Astrocyte of the cerebellum (primary cell): Measurements from ENCODE around the gene ZFP3.
"Not testable (repeated sequence)": the region's sequence is repeated elsewhere in the genome, so short reads cannot be mapped to it uniquely, and the experiment has no call there.

Experiments used
- DNase-seq: peaks from one replicate; pipeline ENCODE4 v3.0.0-alpha.2; 2011; ENCODE audit warnings: low read depth
- H3K4me3 ChIP-seq: 2 replicates; pipeline ENCODE4 v1.5.1; 2011; ENCODE audit warnings: mild to moderate bottlenecking, low read depth, low read length, moderate library complexity
- in situ Hi-C: cut with HindIII; loops from 2 replicates; pipeline ENCODE4 v1.10.0; 2017; ENCODE audit warnings: low sequenced_read_pairs
- TF ChIP-seq, protein P1 (sequence below): IDR thresholded peaks from 2 replicates; pipeline ENCODE4 v1.5.1; 2012; ENCODE audit warnings: low read length, low read depth, moderate library complexity, mild to moderate bottlenecking; ENCODE audit errors: missing control alignments

Gene ZFP3

DNA sequence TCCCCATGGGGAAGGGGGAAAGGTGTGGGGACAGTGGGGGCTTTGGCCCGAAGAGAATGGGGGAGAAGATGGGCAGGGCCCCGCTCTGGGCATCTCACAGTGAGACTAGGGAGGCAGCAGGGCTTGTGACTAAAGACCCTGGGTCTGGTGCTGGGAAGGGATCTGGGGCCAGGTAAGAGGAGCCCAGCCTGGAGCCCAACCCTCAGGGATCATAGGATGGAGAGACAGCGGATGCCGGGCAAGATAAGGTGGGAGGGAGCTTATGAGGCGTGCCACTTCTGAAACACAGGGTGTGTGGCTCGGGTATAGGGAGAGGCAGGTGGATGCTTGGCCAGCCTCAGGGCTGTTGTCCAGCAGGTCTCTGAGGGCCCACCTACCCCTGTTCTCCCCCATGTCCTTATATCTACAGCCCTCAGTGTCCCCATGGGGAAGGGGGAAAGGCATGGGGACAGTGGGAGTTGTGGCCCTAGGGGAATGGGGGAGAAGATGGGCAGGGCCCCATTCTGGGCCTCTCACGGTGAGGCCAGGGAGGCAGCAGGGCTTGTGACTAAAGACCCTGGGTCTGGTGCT is 53.0 kb downstream of the ZFP3 start:
- no peak overlapping the region for H3K4me3 ChIP-seq
- DNase-seq, result no peak
- in situ Hi-C loops, result no loop called here
- TF ChIP-seq, protein P1, sequence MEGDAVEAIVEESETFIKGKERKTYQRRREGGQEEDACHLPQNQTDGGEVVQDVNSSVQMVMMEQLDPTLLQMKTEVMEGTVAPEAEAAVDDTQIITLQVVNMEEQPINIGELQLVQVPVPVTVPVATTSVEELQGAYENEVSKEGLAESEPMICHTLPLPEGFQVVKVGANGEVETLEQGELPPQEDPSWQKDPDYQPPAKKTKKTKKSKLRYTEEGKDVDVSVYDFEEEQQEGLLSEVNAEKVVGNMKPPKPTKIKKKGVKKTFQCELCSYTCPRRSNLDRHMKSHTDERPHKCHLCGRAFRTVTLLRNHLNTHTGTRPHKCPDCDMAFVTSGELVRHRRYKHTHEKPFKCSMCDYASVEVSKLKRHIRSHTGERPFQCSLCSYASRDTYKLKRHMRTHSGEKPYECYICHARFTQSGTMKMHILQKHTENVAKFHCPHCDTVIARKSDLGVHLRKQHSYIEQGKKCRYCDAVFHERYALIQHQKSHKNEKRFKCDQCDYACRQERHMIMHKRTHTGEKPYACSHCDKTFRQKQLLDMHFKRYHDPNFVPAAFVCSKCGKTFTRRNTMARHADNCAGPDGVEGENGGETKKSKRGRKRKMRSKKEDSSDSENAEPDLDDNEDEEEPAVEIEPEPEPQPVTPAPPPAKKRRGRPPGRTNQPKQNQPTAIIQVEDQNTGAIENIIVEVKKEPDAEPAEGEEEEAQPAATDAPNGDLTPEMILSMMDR, result no peak

DNA sequence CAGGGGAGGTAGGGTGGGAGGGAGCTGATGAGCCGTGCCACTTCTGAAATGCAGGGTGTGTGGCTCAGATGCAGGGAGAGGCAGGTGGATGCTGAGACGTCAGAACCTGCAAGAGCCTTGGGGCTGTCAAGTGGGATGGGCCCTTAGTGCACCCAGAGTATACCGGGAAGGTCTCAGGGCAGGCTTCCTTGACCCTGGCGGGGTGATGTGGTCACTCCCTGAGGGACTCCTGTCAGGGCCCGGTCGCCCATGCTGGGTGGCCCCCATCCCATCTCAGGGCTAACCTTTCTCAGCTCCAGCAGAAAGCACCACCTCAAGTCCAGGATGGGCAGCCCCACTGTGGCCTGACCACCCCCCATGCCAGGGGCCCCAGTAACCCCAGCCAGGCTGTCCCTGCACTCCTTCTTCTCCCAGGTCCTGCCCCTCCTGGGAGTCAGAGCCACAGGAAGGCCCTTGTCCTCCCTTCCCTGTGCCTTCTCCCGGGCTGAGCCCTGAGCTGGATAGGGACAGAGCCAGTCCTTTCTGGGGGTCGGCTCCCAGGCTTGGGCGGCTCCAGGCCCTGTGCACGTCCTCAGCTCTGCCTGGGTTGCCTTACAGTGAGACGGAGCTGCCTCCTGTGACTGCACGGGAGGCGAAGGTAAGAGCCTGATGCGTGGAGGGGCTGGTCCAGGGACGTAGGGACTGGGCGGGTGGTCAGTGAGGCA is 53.7 kb downstream of the ZFP3 start:
- in situ Hi-C loops, H3K4me3 ChIP-seq, DNase-seq: not testable (repeated sequence)

DNA sequence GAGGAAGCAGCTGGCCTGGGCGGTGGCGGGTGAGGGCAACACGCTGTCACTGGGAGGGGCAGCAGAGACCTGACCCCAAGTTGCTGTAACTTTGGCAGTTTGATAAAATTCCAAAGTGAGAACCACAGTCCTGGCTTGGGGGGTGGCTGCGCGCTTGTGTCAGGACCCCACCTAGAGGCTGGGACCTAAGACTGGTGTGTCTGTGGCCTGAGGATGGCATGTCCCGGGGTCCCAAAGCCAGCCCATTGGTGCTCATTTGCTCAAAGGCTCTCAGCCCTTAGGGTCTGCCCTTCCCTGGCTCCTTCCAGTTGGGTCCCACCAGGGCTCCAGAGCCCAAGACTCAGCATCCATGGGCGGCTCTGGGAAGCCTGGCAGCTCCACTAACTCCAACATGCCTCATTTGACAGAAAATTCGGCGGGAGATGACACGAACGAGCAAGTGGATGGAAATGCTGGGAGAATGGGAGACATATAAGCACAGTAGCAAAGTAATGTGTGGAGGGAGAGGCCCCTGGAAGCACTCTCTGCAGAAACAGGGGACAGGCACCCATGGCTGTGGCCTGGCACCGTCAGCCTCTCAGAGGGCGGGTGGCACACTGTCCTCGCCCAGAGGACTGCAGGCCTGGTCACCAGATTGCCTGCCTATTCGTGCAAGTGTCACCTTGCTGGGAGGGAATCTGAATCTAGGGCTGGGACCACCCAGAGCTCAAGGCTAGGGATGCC is 54.4 kb downstream of the ZFP3 start:
- DNase-seq, H3K4me3 ChIP-seq, in situ Hi-C loops: not testable (repeated sequence)

DNA sequence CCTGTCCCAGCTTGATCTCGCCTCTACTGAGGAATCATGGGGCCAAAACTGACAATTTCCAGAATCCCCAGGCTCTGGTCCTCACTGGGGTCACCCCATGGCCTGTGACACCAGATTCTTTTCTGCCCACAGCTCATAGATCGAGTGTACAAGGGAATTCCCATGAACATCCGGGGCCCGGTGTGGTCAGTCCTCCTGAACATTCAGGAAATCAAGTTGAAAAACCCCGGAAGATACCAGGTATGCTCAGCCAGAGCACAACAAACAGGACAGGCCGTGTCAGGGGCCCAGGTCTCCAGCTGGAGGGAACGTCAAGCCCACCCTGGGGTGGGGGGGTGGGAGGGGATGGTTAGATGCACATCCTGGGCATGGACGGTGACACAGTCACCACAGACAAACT is 55.0 kb downstream of the ZFP3 start:
- TF ChIP-seq, protein P1, result no peak
- in situ Hi-C loops, result no loop called here
- DNase-seq, result no peak
- no peak overlapping the region for H3K4me3 ChIP-seq

DNA sequence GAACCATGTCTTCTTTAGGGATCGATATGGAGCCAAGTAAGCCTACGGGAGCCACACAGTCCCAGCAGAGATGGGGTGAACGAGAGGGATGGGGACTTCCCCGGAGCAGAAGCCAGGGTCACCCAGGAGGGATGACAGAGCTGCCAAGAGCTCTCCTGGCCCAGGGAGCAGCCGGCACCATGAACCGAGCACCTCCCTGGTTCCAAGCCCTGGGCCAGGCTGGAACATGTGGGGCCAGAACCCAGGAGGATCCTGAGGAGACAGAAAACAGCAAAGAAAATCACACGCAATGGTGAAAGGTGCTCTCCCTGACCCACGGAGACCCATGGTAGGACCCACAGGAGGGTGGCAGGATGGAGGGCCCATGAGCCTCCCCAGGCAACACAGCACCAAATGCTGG is 55.7 kb downstream of the ZFP3 start:
- DNase-seq, in situ Hi-C loops, H3K4me3 ChIP-seq: not testable (repeated sequence)

DNA sequence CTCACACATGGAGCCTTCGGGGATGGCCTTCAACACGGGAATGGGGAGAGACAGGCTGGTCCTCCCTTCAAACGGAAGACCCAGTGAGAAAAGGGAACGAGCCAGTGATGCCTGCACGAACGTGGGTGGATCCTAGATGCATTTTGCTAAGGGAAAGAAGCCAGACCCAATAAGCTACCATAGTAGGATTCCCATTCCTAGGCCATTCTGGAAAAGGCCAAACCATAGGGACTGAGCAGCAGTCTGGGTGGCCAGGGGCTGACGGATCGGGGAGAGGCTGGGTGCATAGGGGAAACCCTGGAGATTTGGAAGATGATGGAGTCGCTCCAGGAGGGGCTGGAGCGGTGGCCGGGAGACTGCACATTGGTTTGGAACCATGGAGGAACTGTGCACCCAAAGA is 56.3 kb downstream of the ZFP3 start:
- in situ Hi-C loops, H3K4me3 ChIP-seq, DNase-seq: not testable (repeated sequence)

DNA sequence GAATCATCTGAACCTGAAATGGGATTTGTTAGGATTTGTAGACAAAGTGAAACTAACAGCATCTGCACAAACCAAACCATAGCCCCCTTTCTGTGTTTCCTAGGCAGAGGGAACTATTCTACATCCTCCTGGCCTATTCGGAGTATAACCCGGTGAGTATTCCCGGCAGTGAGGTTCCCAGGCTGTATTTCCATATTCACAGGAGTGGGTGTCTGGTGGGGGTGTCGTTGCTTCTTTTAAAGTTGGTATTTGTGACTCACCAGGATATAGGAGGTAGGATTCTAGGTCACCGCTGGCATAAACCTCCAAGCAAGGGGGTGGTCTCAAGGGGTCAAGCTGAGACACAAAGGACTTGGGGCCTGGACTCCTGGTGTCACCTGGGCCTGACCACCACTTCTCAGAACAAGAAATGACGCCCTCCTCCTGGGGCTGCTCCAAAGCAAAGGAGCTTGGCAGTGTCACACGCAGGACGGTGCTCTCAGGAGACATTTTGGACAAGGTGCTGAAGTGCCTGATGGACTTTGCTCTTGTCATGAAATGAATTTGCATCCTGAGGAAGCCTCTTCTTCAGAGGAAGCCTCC is 57.0 kb downstream of the ZFP3 start:
- DNase-seq, H3K4me3 ChIP-seq, in situ Hi-C loops: not testable (repeated sequence)

DNA sequence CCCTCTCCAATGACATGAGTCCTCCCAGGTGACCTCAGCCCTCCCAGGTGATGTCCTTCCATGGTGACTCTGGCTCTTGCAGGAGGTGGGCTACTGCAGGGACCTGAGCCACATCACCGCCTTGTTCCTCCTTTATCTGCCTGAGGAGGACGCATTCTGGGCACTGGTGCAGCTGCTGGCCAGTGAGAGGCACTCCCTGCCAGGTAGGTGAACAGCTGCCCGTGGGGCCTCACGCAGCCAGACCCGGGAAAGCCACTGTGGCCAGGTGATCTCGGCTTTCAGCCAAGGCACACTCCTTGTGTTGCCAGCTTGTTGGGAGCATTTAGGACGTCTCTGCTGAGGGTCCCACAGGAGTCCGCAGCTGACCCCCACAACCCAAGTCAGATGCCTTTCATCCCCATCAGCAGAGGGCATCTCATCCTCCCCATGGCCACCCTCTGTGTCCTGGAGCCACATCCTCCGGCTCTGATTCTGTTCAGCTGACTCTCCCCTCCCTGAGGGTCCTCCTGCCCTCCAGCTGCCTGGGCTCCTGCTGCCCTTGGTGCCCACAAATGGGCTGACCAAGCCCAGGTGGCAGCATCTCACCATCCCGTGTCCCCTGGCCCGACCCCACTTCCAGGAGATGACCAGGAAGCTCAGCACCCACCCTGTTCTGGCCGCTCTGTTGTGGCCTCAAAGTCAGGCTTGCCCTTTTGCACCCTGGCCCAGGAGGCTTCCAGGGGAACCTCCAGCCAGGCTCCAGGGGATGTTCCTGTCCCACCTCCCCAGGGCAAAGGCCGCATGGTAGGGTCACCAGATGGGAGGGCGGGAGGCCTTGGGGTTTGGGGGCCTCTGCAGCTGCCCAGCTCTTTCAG is 57.7 kb downstream of the ZFP3 start:
- TF ChIP-seq, protein P1, result no peak

DNA sequence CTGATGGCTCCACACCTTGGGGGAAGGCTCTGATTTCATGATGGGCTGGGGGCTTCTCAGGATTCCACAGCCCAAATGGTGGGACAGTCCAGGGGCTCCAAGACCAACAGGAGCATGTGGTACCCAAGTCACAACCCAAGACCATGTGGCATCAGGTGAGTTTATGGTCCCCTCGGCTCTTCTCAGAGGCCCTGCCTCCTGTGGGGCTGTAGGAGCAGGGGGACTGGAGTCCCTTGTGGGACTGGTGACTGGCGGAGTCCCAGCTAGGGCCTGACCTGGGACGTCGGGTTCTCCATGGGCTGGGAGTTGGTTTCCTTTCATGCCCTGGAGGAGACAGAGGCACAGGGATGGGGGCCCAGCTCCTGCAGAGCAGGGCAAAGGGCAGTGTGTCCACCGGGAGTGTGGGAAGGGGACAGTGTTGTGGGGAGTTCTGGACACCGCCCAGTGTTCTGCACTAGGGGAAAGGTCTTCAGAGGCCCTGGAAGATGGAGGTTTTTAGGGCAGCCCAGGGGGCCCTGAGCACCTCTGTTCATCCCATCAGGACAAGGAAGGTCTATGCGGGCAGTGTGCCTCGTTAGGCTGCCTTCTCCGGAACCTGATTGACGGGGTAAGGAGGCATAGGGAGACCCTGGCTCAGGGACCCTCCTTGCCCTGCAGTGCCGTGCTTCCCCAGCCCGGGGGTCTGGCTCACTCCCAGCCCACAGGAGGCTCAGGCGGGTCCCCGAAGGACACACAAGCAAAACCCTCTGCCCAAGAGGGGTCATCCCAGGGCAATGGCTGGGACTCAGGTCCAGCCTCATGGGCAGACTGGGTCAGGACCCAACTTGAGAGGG is 58.5 kb downstream of the ZFP3 start:
- DNase-seq, H3K4me3 ChIP-seq, in situ Hi-C loops: not testable (repeated sequence)

More for the DNA sequence above, 57.7 kb downstream of the ZFP3 start:
- in situ Hi-C loops, result no loop called here
- H3K4me3 ChIP-seq, result no peak overlapping the region
- DNase-seq, result no peak

DNA sequence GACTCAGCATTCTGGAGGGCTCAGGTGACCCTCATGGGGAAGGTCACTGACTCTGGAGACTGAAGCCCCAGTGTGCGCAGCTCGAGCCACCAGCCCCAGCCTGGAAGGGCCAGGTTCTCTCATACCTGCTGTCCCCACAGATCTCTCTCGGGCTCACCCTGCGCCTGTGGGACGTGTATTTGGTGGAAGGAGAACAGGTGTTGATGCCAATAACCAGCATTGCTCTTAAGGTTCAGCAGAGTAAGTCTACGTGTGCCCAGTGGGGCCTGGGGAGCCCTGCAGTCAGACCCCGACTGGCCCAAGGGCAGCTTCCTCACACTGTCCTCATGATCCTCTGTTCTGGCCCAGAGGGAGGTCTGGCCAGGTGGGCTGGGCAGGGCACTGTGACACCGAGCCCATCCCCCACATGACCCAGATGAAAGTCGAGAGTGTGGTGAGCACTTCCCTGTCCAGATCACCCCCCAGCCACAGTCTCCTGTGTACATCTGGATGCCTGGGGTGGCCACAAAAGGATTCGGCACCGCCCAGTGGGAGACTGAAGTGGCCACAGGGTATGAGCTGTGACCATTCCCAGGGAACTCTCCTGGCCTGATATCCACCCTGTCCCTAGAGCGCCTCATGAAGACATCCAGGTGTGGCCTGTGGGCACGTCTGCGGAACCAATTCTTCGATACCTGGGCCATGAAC is 59.4 kb downstream of the ZFP3 start:
- DNase-seq, H3K4me3 ChIP-seq, in situ Hi-C loops: not testable (repeated sequence)

DNA sequence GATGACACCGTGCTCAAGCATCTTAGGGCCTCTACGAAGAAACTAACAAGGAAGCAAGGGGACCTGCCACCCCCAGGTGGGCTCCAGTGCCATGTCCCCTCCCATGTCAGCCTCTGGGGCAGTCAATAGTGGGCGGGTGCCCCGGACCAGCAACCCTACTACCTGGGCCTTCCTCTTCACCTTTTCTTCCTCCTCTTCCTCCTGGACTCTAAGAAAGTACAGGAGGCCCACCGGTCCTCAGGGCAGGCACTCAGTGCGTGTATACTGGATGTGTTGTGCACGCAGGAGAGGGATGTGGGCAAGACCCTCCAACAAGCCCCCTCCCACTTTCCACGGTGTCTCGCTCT is 59.9 kb downstream of the ZFP3 start:
- in situ Hi-C loops, DNase-seq, H3K4me3 ChIP-seq: not testable (repeated sequence)
